HUES64 (cell line): Measurements from ENCODE around the gene MAST4.

Source experiments
- H3K27ac ChIP-seq: 2 replicates; pipeline ENCODE4 v1.7.0; 2013; ENCODE audit warnings: low read depth, low read length, inconsistent platforms
- H3K27me3 ChIP-seq: 2 replicates; pipeline ENCODE4 v1.6.1; 2013; ENCODE audit warnings: mild to moderate bottlenecking, low read length; ENCODE audit not compliant: insufficient read depth
- H3K36me3 ChIP-seq: 2 replicates; pipeline ENCODE4 v1.6.1; 2013; ENCODE audit warnings: mild to moderate bottlenecking, low read length; ENCODE audit not compliant: insufficient read depth
- H3K4me1 ChIP-seq: 2 replicates; pipeline ENCODE4 v1.6.1; 2013; ENCODE audit warnings: mild to moderate bottlenecking, low read length, moderate library complexity; ENCODE audit not compliant: insufficient read depth
- H3K4me3 ChIP-seq: 2 replicates; pipeline ENCODE4 v1.5.1; 2013; ENCODE audit warnings: mild to moderate bottlenecking, low read length, moderate library complexity
- H3K9ac ChIP-seq: 2 replicates; pipeline ENCODE4 v1.6.1; 2013; ENCODE audit warnings: mild to moderate bottlenecking, low read depth, low read length
- H3K9me3 ChIP-seq: 2 replicates; pipeline ENCODE4 v1.6.1; 2013; ENCODE audit warnings: low read depth, low read length; ENCODE audit not compliant: insufficient read depth
- WGBS: fragments of 150-250, 120-280 bp; methylation state at CpG from one replicate; pipeline ENCODE4 v1.1.7; 2013; ENCODE audit warnings: missing lambda C conversion rate; 5-methylcytosine and 5-hydroxymethylcytosine counted together

MAST4 gene

DNA sequence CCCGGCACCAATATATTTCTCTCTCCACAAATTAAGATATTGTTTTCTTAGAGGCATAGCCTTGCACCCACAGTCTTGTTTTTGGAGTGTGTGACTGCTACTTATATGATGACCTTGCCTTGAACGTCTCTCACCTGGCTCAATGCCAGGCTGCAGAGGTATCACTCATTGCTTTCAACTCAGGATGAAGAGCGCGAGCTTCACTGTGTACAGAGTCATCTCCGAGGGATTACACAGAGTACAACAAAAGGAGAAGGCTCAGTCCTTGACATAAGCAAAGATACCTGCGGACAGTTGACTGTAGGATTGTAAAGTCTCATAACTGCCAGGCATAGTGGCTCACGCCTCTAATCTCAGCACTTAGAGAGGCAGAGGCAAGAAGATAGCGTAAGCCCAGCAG lies 546.6 kb downstream of the MAST4 start:
- Histone ChIP-seq H3K27ac (no peak overlapping the region), H3K4me3 (no peak overlapping the region), H3K27me3 (no peaks in the 10 kb centered on the region), H3K9ac (no peak overlapping the region), H3K36me3 (peaks cover 10% of the 10 kb centered on the region; the same call in 1 of the 2 replicates), H3K9me3 (no peaks in the 10 kb centered on the region), H3K4me1 (no peaks in the 10 kb centered on the region)
- 95% methylated on average over 8 of the region's 8 CpGs for WGBS

DNA sequence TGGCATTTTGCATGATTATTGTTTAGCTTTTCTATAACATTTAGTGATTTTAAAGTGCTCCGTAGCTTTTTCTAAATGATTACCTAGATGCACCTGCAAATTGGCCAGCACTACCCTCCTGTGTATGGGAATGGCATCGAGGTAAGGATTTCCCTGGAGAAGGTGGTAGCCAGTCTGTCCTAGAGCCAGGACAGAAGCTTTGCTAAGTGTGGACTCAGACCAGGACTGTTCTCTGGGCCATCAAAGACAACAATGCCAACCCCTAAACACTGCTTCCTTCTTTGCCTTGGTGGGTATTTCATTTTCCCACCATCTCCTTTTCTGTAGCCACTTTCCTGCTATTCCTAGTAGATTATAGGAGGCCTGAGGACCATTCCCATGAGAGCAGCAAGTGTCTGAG lies 547.4 kb downstream of the MAST4 start:
- H3K27me3 ChIP-seq = no peaks in the 10 kb centered on the region
- no peak overlapping the region for H3K4me3 ChIP-seq

DNA sequence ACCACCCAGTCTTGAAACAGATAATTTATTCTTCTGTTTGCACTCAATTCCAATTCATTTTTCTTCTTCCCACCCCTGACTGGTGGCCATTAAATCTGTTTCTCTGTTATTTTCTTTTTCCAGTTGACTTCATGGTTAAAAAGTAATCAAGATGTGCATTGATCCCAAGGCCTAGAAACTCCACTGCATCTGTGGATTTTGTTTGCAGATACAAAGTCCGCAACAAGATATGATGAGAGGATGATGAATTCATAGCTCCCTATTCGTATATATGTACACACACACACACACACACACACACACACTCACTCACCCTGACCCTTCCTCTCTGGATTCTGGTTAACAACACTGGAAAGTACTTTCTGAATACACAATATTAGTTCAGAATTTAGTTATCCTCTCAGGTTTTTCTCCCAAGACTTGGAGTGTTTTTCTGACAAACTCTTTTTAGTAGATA lies 548.0 kb downstream of the MAST4 start:
- no peaks in the 10 kb centered on the region for H3K9me3 ChIP-seq
- peaks cover 10% of the 10 kb centered on the region; the same call in 1 of the 2 replicates for H3K36me3 ChIP-seq
- 100% methylated on average over 2 of the region's 2 CpGs for WGBS
- no peak overlapping the region for H3K9ac ChIP-seq
- H3K4me3 ChIP-seq = no peak overlapping the region
- H3K27ac ChIP-seq = no peak overlapping the region
- no peaks in the 10 kb centered on the region for H3K4me1 ChIP-seq
- H3K27me3 ChIP-seq = no peaks in the 10 kb centered on the region

More for the DNA sequence above, 547.4 kb downstream of the MAST4 start:
- H3K27ac ChIP-seq = no peak overlapping the region
- peaks cover 10% of the 10 kb centered on the region; the same call in 1 of the 2 replicates for H3K36me3 ChIP-seq
- H3K9me3 ChIP-seq = no peaks in the 10 kb centered on the region
- H3K4me1 ChIP-seq = no peaks in the 10 kb centered on the region
- 100% methylated on average over 2 of the region's 2 CpGs for whole genome bisulfite sequencing
- no peak overlapping the region for H3K9ac ChIP-seq

DNA sequence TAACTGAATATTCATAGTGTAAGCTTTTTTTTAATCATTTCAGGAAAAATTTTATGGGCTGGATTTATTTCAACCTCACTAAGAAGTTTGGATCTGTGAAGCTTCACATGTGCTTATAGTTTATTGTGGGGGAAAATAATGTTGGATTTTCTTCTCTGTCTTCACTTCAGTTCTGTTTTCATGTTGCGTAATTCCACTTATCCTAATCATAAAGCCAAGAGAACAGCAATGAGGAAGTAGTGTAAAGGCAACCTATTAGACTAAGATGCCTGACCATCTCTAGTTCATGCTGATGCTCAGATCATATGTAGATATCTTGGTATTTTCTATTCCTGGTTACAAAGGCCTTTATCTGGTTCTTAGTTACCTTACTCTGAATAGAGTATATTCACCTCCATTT lies 550.4 kb downstream of the MAST4 start:
- Histone ChIP-seq H3K27me3 (no peaks in the 10 kb centered on the region), H3K4me3 (no peak overlapping the region), H3K4me1 (no peaks in the 10 kb centered on the region), H3K9ac (no peak overlapping the region), H3K36me3 (peaks cover 10% of the 10 kb centered on the region; the same call in 1 of the 2 replicates), H3K9me3 (no peaks in the 10 kb centered on the region), H3K27ac (no peak overlapping the region)
- WGBS = 100% methylated on average over 1 of the region's 1 CpG

DNA sequence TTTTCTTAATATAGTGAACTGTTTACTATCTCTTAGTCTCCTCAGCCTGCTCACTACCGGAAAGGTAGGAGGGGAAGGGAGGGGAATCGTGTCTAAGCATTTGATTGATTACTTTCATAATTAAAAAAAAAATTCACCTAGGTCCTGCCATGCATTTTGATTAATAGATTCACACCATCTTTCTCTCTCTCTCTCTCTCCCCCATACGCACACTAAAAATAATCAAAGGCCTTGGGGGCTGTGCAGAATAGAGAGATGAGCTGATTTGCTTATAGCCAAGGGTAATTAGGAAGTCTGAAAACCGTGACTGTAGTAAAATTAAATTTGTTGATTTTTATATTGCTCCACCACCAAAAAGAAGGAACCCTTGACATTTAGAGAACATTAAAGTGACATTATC lies 550.8 kb downstream of the MAST4 start:
- Histone ChIP-seq H3K27me3 (no peaks in the 10 kb centered on the region), H3K36me3 (peaks cover 10% of the 10 kb centered on the region; the same call in 1 of the 2 replicates), H3K4me1 (no peaks in the 10 kb centered on the region), H3K27ac (no peak overlapping the region), H3K9ac (no peak overlapping the region), H3K9me3 (no peaks in the 10 kb centered on the region), H3K4me3 (no peak overlapping the region)
- WGBS = 100% methylated on average over 1 of the region's 4 CpGs

DNA sequence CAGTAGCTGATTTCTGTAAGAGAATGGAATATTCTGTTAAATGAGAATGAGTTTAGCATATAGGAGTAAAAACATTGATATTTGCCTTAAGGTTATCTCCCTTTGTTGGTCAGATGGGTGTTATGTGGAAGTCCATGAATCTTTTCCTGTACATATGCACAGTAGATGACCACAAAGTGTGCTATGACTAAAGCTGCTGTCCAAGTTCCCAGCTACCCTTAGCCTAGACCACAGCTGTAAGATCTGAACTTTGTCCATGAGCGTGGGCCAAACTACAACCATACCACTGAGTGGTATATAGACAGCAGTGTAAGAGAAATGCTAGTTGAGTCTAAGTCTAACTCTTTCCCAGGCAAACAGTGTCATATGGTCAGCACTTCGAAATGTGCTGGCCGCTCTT lies 551.6 kb downstream of the MAST4 start:
- Histone ChIP-seq H3K9ac (no peak overlapping the region), H3K36me3 (peaks cover 5% of the 10 kb centered on the region; the same call in 1 of the 2 replicates), H3K4me1 (no peaks in the 10 kb centered on the region), H3K27me3 (no peaks in the 10 kb centered on the region), H3K27ac (no peak overlapping the region), H3K9me3 (no peaks in the 10 kb centered on the region), H3K4me3 (no peak overlapping the region)
- WGBS = 94% methylated on average over 3 of the region's 3 CpGs

DNA sequence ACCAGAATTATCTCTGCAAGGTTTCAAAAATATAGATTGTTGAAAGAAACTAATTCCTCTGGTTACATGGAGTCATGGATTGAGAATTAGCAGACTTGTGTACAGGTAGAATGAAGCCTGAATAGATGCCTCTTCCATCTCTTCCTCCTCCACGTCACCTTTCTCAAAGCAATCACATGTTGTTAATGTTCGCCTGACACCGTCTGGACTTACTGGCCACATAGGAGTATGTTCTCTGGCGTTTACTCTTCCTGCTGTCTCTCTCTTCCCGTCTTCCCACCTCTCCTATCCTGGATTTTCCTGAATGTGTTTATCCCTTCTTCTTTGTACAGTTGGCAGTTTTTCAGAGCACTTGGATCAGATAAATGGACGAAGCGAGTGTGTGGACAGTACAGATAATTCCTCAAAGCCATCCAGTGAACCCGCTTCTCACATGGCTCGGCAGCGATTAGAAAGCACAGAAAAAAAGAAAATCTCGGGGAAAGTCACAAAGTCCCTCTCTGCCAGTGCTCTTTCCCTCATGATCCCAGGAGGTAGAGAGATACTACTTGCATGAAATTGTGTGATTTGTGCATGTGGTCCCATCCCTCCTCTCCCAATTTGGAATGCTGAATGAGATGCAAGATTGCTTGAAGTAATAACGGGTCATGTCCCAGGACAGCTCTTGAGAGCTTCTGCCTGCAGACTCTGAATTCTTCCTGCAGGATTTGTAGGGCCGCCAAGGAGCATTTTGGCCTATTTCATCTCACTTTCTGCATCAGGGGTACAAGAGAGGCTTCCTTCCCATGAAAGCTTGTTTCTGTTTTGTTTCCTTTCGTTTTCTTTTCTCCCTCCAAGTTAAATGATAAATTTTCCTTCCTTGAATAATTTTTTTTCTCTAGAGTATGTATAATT lies 553.1 kb downstream of the MAST4 start:
- WGBS = 96% methylated on average over 14 of the region's 14 CpGs
- H3K9ac ChIP-seq = no peak overlapping the region
- no peaks in the 10 kb centered on the region; the same call in 1 of the 2 replicates for H3K4me1 ChIP-seq

DNA sequence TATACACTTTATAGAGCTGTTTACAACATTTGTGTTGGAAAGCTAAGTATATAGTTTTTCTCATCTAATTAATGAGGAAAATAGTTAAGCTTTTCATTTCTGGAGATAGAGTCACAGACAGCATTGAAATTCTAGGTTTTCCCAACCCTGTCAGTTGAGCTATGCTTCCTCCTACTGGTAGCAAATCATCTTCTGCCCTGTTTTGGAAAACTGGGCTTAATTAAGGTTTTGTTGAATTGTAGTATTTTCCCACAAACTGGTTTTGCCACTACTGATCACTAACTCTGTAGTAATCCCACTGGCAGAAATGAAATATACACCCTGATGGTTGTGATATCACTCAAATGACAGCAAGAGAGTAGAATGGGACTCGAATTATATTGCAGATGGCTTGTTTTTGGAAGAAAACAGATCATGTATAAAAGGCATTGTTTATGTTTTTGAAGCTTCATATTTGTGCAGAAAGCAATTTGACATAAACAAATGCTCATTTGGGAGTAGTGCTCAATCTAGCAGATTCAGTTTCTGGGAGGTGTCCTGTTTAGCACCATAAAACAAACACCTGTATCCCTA lies 553.8 kb downstream of the MAST4 start:
- WGBS = 85% methylated on average over 1 of the region's 1 CpG

More for the DNA sequence above, 553.1 kb downstream of the MAST4 start:
- H3K27me3 ChIP-seq = no peaks in the 10 kb centered on the region
- no peaks in the 10 kb centered on the region for H3K9me3 ChIP-seq
- no peak overlapping the region for H3K4me3 ChIP-seq
- H3K36me3 ChIP-seq = peaks cover 5% of the 10 kb centered on the region; the same call in 1 of the 2 replicates
- H3K27ac ChIP-seq = no peak overlapping the region

DNA sequence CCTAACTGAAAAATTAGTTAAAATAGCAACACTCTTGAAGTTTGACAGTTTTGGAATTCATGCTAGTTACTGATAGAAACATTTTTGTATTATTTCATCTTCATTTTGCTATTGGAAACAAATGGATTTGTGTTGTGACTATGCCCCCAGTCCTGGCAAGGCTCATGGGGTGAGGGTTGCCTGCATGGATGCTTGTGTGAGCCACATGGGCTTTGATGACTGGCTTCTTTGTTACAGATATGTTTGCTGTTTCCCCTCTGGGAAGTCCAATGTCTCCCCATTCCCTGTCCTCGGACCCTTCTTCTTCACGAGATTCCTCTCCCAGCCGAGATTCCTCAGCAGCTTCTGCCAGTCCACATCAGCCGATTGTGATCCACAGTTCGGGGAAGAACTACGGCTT lies 556.2 kb downstream of the MAST4 start:
- H3K27me3 ChIP-seq = no peaks in the 10 kb centered on the region
- WGBS = 95% methylated on average over 6 of the region's 6 CpGs
- H3K36me3 ChIP-seq = no peaks in the 10 kb centered on the region
- no peaks in the 10 kb centered on the region; the same call in 1 of the 2 replicates for H3K4me1 ChIP-seq
- no peak overlapping the region for H3K9ac ChIP-seq
- no peak overlapping the region for H3K4me3 ChIP-seq
- no peak overlapping the region for H3K27ac ChIP-seq
- H3K9me3 ChIP-seq = no peaks in the 10 kb centered on the region

More for the DNA sequence above, 553.8 kb downstream of the MAST4 start:
- H3K36me3 ChIP-seq = peaks cover 5% of the 10 kb centered on the region; the same call in 1 of the 2 replicates
- no peaks in the 10 kb centered on the region; the same call in 1 of the 2 replicates for H3K4me1 ChIP-seq
- no peak overlapping the region for H3K4me3 ChIP-seq
- no peak overlapping the region for H3K27ac ChIP-seq
- H3K9ac ChIP-seq = no peak overlapping the region
- H3K27me3 ChIP-seq = no peaks in the 10 kb centered on the region
- no peaks in the 10 kb centered on the region for H3K9me3 ChIP-seq

DNA sequence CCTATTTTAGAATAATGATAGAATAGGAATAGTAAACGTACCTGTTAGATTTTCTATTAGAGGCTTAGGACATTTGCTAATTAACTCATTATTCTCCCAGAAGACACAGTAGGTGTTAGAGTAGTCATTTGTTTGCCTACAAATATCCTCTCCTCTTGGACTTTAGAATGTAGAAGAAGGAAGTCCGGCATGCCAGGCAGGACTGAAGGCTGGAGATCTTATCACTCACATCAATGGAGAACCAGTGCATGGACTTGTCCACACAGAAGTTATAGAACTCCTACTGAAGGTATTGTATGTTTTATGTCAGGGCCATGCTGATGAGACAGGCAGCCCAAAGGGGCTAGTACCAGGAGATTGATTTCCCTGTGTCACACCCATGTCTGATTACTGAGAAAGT lies 557.1 kb downstream of the MAST4 start:
- no peaks in the 10 kb centered on the region for H3K36me3 ChIP-seq
- H3K27me3 ChIP-seq = no peaks in the 10 kb centered on the region
- no peaks in the 10 kb centered on the region for H3K9me3 ChIP-seq
- no peaks in the 10 kb centered on the region; the same call in 1 of the 2 replicates for H3K4me1 ChIP-seq
- WGBS = no CpG with 5 or more reads among the region's 2 CpGs
- H3K4me3 ChIP-seq = no peak overlapping the region
- H3K27ac ChIP-seq = no peak overlapping the region
- no peak overlapping the region for H3K9ac ChIP-seq

DNA sequence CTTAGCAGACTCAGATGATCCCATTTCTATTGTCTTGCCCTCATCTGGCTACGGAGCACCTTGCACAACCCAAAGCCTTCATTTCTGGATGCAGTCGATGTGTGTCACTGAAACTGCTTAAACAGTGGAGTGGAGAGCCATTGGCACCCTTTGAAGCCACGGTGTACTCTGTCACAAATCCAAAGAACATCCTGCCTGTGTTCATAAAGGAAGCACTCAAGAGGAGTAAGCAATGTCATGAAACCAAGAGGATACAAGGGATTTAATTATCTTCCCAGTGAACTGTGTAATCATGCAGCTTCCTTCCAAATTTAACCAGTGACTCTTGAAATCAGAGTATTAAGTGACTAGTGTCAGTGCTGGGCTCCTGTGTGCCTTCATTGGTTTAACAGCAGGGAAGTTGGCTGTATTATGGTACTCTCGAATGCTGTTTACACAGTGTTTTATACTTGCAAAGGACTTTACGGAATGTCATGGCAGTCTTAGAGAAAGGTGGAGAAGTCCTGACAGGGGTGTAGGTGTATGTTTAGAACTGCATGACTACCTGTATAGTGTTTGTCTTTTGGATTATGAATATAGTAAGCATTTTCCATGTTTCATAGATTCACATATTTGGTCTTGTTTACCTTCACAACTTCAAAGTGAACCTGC lies 558.5 kb downstream of the MAST4 start:
- no peaks in the 10 kb centered on the region for H3K27me3 ChIP-seq
- H3K4me3 ChIP-seq = no peak overlapping the region
- H3K27ac ChIP-seq = no peak overlapping the region
- no peaks in the 10 kb centered on the region; the same call in 1 of the 2 replicates for H3K4me1 ChIP-seq
- no peak overlapping the region for H3K9ac ChIP-seq
- H3K36me3 ChIP-seq = no peaks in the 10 kb centered on the region
- 89% methylated on average over 5 of the region's 5 CpGs for WGBS
- no peaks in the 10 kb centered on the region for H3K9me3 ChIP-seq
